Omental fat pad (tissue), 4 donors: ENCODE measurements around the gene TBC1D22A. TPM values are rescaled to one million over a fixed set of nuclear protein-coding genes. Genes with fewer than 3 reads are reported as not detected.

Source experiments
- ATAC-seq: fragments of 150-250 bp; one replicate; pipeline ENCODE4 v1.9.1; 2016; ENCODE audit warnings: mild to moderate bottlenecking, moderate library complexity; ENCODE audit not compliant: low FRiP score
- DNase-seq: peaks from one replicate; pipeline ENCODE4 v3.0.0-alpha.2; 2019; ENCODE audit warnings: low spot score
- total RNA-seq, 4 donors: library from RNA; depleted of rRNA; stranded (reverse); fragments of >200 nt; gene quantifications; one replicate each; pipeline ENCODE4 v1.1.0, GENCODE V29; 2016
- TF ChIP-seq, protein P1 (sequence below), 3 donors: fragments of 450-650 bp; IDR thresholded peaks; one replicate each; pipeline ENCODE4 v1.5.1; 2016 to 2017; ENCODE audit warnings: antibody characterized with exemption in 3 of 3, mild to moderate bottlenecking in 3 of 3, moderate library complexity in 2 of 3

TBC1D22A gene
- total RNA-seq, 4 donors from 2014 or later = 21.3 to 31.2 (median 24.5) TPM

DNA sequence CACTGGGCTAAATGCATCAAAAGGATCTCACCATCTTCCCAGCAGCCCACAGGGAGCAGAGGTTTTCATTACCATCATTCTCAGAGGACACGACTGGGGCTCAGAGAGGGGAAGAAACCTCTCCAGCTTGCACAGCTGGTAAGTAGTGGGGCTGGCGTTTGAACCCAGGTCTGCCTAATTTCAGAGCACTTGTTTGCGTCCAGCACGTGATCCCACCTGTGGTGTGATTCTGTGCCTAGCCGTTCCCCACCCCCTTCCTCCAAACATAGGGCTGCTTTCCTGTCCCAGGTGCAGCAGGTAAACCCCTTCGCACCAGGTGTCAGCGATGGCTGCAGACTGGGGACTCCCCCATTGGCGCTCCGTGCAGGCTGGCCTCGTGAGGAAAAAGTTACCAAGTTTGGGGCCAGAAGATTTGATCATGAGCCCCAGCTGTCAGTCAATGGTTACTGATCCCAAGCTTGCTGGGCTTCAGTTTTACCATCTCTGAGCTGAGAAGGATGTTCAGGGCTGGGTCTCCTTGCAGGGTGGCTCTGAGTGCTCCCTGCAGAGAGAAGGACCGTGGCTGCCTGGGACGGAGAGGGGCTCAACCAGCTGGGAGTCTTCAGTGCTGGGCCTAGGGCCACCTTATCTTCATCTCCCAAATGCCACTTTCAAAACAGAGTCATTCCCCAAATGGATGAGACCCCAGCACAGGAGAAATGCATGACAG lies 445.6 kb downstream of the TBC1D22A start:
- no peak for ATAC-seq
- no peak for DNase-seq
- TF ChIP-seq, protein P1, sequence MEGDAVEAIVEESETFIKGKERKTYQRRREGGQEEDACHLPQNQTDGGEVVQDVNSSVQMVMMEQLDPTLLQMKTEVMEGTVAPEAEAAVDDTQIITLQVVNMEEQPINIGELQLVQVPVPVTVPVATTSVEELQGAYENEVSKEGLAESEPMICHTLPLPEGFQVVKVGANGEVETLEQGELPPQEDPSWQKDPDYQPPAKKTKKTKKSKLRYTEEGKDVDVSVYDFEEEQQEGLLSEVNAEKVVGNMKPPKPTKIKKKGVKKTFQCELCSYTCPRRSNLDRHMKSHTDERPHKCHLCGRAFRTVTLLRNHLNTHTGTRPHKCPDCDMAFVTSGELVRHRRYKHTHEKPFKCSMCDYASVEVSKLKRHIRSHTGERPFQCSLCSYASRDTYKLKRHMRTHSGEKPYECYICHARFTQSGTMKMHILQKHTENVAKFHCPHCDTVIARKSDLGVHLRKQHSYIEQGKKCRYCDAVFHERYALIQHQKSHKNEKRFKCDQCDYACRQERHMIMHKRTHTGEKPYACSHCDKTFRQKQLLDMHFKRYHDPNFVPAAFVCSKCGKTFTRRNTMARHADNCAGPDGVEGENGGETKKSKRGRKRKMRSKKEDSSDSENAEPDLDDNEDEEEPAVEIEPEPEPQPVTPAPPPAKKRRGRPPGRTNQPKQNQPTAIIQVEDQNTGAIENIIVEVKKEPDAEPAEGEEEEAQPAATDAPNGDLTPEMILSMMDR (IDR thresholded peaks at IDR 0.05) = no peak

DNA sequence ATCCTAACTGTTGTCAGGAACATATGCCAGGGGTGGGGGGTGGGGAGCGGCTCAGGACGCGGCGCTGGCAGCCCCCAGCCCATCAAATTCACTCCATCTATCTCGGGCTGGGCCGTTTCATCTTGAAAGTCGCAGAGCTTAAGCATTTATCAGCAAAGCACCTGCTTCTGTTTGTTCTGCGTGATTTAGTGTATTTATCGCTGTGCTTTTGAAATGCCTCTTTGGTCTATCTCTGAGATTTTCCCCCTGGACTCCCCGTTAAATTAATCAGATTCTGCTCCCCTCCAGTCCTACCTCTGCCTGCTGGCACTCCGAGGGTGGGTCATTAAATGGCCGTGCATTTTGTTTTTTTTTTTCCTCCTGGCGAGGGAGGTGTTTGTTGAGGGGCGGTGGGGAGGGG lies 446.2 kb downstream of the TBC1D22A start:
- DNase-seq = no peak
- TF ChIP-seq, protein P1 (IDR thresholded peaks at IDR 0.05) = no peak
- no peak for ATAC-seq

DNA sequence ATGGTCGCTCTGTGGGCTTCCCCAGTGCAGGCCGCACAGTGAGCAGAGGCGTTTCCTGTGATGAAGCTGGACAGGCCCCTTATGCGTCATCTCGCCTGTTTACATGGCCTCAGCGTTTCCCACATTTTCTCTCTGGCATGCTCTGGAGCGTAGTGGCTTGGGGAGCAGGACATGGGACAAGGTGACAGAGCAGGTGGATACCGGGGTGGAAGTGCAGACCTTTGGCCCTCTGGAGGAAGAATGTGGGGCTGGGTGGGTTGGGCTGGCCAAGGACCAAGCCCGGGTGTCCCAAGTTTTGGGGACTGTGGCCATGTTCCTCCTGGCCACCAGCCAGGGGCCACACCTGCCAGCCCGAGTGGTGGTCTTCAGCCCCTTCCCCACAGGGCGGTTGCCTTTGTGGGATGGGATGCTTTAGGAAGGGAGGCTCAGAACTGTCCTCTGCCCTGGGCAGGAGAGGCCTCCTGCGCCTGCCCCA lies 446.6 kb downstream of the TBC1D22A start:
- ATAC-seq = no peak
- TF ChIP-seq, protein P1 (IDR thresholded peaks at IDR 0.05) = no peak
- no peak for DNase-seq

DNA sequence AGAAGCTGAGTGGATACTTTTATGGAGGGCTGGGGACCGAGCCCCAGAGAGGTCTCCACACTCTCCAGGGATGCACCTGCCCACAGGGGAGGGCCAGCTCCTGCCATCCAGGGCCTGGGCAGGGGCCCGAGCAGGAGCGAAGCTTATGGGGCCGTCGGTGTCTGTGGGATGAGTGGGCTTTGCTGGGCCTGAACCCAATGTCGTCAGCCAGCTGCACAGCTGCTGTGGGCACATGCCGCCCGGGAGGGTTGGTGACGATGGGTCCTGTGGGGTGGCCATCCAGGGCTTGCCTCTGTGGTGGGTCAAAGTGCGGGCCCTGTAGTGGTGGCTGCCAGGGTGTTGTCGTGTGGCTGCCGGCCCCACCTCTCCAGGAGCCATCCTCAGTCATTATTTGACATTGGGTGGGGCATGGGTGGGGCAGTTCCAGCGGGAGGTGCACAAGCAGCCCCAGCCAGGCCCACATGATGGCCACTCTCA lies 447.1 kb downstream of the TBC1D22A start:
- TF ChIP-seq, protein P1 (IDR thresholded peaks at IDR 0.05) = no peak
- DNase-seq (no peak), ATAC-seq (no peak)

DNA sequence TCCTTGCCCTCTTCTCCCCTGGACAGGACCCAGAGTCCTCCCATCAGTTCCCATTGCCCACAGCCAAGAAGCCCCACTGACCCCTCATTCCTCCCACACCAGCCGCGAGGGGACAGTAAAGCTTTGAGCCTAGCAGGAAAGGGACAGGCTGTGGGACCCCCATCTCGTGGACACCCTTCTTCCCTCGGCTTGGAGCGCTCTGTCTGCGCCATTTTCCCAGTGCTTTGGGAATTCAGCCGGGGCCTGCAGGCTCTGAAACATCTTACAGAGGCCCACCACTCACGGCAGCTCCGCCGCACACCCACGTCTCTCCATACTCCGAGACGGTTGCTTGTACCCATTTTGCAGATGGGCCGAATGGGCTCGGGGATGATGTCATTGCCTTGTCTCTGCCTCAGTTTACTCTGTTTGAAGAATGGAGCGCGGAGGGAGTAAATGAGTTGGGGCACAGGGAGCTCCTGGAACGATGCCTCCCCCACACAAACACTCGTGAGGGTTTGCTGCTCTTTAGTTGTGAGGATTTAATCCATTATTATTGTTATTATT lies 447.7 kb downstream of the TBC1D22A start:
- no peak for ATAC-seq
- TF ChIP-seq, protein P1 (IDR thresholded peaks at IDR 0.05) = no peak
- DNase-seq = no peak

DNA sequence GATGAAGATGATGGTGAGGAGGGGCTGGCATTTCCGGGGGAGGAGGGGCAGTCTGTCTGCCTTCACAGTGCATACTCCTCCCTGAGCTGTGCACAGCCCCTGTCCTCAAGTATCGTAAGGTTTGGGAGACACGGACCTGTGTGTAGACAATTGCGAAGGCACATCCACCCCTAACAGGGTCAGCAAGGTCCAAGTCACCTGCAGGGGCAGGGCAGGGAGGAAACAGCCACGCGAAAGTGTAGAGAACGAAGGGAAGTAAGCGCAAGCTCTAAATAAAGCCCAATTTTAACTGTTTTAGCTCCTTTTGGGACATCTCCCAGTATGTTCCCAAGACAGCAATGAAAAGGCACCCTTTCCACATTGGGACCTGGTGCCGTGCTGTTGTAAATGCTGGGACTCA lies 448.2 kb downstream of the TBC1D22A start:
- TF ChIP-seq, protein P1 (IDR thresholded peaks at IDR 0.05) = no peak
- DNase-seq (no peak), ATAC-seq (no peak)
